ENCODE data around the gene HENMT1. TPM values are rescaled to one million over a fixed set of nuclear protein-coding genes. Genes with fewer than 3 reads are reported as not detected.
"Not testable (repeated sequence)": the region's sequence is repeated elsewhere in the genome, so short reads cannot be mapped to it uniquely, and the experiment has no call there.

The HENMT1 gene
- total RNA-seq, 1 donor from 2014 or later: 0.98 TPM

- H3K36me3 ChIP-seq: no peaks in the 10 kb centered on the region
- H3K9me3 ChIP-seq: no peaks in the 10 kb centered on the region
- no peaks in the 10 kb centered on the region for H3K4me1 ChIP-seq
- intact Hi-C loops (cut with DNase I): no loop called here
- no peak for DNase-seq (ENCODE audit: extremely low spot score in 2 of 2)
- H3K4me3 ChIP-seq: no peak overlapping the region
- TF ChIP-seq POLR2AphosphoS5 (IDR thresholded peaks at IDR 0.05; ENCODE audit: insufficient read depth in 1 of 2, low read depth in 1 of 2) (no peak), POLR2A (IDR thresholded peaks at IDR 0.05) (no peak), CTCF (IDR thresholded peaks at IDR 0.05) (no peak)
- no peaks in the 10 kb centered on the region for H3K27me3 ChIP-seq
- H3K27ac ChIP-seq: no peak overlapping the region
These were observed 24.6 kb upstream of the HENMT1 start for GRCh38 chr1:108685529-108685928.

- H3K4me1 ChIP-seq; DNase-seq (ENCODE audit: extremely low spot score in 2 of 2); intact Hi-C loops (cut with DNase I); H3K27ac ChIP-seq; H3K4me3 ChIP-seq; H3K9me3 ChIP-seq; H3K27me3 ChIP-seq; H3K36me3 ChIP-seq: not testable (repeated sequence)
These were observed 20.8 kb upstream of the HENMT1 start for GRCh38 chr1:108681701-108682100.

GRCh38 chr1:108679586-108680213 lies 18.8 kb upstream of the HENMT1 start:
- H3K27me3 ChIP-seq: no peaks in the 10 kb centered on the region
- no peaks in the 10 kb centered on the region for H3K4me1 ChIP-seq
- intact Hi-C loops (cut with DNase I): no loop called here
- H3K9me3 ChIP-seq: no peaks in the 10 kb centered on the region
- H3K27ac ChIP-seq: no peak overlapping the region
- H3K36me3 ChIP-seq: no peaks in the 10 kb centered on the region
- no peak for TF ChIP-seq POLR2AphosphoS5 (IDR thresholded peaks at IDR 0.05; ENCODE audit: insufficient read depth in 1 of 2, low read depth in 1 of 2)
- TF ChIP-seq CTCF (IDR thresholded peaks at IDR 0.05): no peak
- DNase-seq (ENCODE audit: extremely low spot score in 2 of 2): no peak
- no peak overlapping the region for H3K4me3 ChIP-seq

GRCh38 chr1:108678706-108679105 lies 17.8 kb upstream of the HENMT1 start:
- TF ChIP-seq POLR2A (IDR thresholded peaks at IDR 0.05): no peak
- TF ChIP-seq POLR2AphosphoS5 (IDR thresholded peaks at IDR 0.05; ENCODE audit: insufficient read depth in 1 of 2, low read depth in 1 of 2): no peak
- TF ChIP-seq CTCF (IDR thresholded peaks at IDR 0.05): no peak
- Histone ChIP-seq H3K9me3 (no peaks in the 10 kb centered on the region), H3K27me3 (no peaks in the 10 kb centered on the region), H3K4me1 (no peaks in the 10 kb centered on the region), H3K36me3 (no peaks in the 10 kb centered on the region), H3K4me3 (no peak overlapping the region), H3K27ac (no peak overlapping the region)
- DNase-seq (ENCODE audit: extremely low spot score in 2 of 2): no peak
- intact Hi-C loops (cut with DNase I): no loop called here

- intact Hi-C loops (cut with DNase I): no loop called here
- no peaks in the 10 kb centered on the region for H3K36me3 ChIP-seq
- TF ChIP-seq CTCF (IDR thresholded peaks at IDR 0.05): no peak
- DNase-seq (ENCODE audit: extremely low spot score in 2 of 2): no peak
- no peaks in the 10 kb centered on the region for H3K4me1 ChIP-seq
- no peak overlapping the region for H3K27ac ChIP-seq
- H3K9me3 ChIP-seq: no peaks in the 10 kb centered on the region
- H3K4me3 ChIP-seq: no peak overlapping the region
- no peaks in the 10 kb centered on the region for H3K27me3 ChIP-seq
These were observed 10.2 kb upstream of the HENMT1 start for GRCh38 chr1:108671143-108671542.

Data from vagina (tissue), 2 donors.